H1 (cell line): Measurements from ENCODE around the gene OR51V1. TPM values are rescaled to one million over a fixed set of nuclear protein-coding genes. Genes with fewer than 3 reads are reported as not detected.

ENCODE experiments used
- CTCF ChIA-PET: fragments of 300-600 bp; sonication (Branson Sonifier 250); formaldehyde crosslinking; loops from one replicate; lab custom pipeline; 2021; ENCODE audit not compliant: partially characterized antibody; lab: Charles Lee
- POLR2A ChIA-PET: fragments of 300-600 bp; sonication (Branson Sonifier 250); formaldehyde crosslinking; loops from one replicate; lab custom pipeline; 2021; ENCODE audit warnings: inconsistent platforms; ENCODE audit not compliant: partially characterized antibody; lab: Charles Lee
- DNase-seq, 2 experiments: peaks; one replicate each; pipeline versions ENCODE4 v3.0.0 to v3.0.0-alpha.2; 2010 to 2022; ENCODE audit warnings: low spot score in 2 of 2, low read depth in 1 of 2, mixed read lengths in 1 of 2
- FAIRE-seq: peaks from 2 replicates; lab custom pipeline; 2011; peaks lifted over from hg19 to GRCh38; lab: Jason Lieb, UNC
- H2AFZ ChIP-seq: 2 replicates; pipeline ENCODE4 v1.8.1; 2012; ENCODE audit warnings: low read length, inconsistent platforms
- H2AK5ac ChIP-seq: 2 replicates; pipeline ENCODE4 v1.6.1; 2013; ENCODE audit warnings: low read depth, low read length
- H2BK120ac ChIP-seq: replicated peaks from 2 replicates; pipeline ENCODE3; 2013; ENCODE audit warnings: low read depth, low read length, inconsistent platforms
- H2BK12ac ChIP-seq: 2 replicates; pipeline ENCODE4 v1.6.1; 2013; ENCODE audit warnings: low read depth, low read length
- H2BK15ac ChIP-seq: 2 replicates; pipeline ENCODE4 v1.6.1; 2013; ENCODE audit warnings: low read length
- H2BK20ac ChIP-seq: 2 replicates; pipeline ENCODE4 v1.6.1; 2013; ENCODE audit warnings: low read length
- H2BK5ac ChIP-seq: 2 replicates; pipeline ENCODE4 v1.6.1; 2013; ENCODE audit warnings: low read depth, low read length
- H3K14ac ChIP-seq: 2 replicates; pipeline ENCODE4 v1.6.1; 2013; ENCODE audit warnings: inconsistent platforms; ENCODE audit not compliant: insufficient read length
- H3K18ac ChIP-seq: 2 replicates; pipeline ENCODE4 v1.6.1; 2013; ENCODE audit warnings: low read length; ENCODE audit errors: extremely low read depth
- H3K23ac ChIP-seq: 2 replicates; pipeline ENCODE4 v1.6.1; 2013; ENCODE audit warnings: inconsistent platforms; ENCODE audit not compliant: insufficient read length
- H3K23me2 ChIP-seq: 2 replicates; pipeline ENCODE4 v1.6.1; 2013; ENCODE audit warnings: low read depth, low read length
- H3K27ac ChIP-seq: 2 replicates; pipeline ENCODE4 v1.6.1; 2011; ENCODE audit warnings: low read depth, low read length, inconsistent platforms
- H3K27me3 ChIP-seq, 4 experiments: replicated peaks in 1 of 4; 1 replicate in 1 of 4; 2 replicates in 3 of 4; pipeline versions ENCODE4 v1.6.1 to v1.8.1; 2011 to 2013; ENCODE audit warnings: low read length in 3 of 4, mild to moderate bottlenecking in 3 of 4, inconsistent platforms in 2 of 4, mixed read lengths in 2 of 4, moderate library complexity in 1 of 4; ENCODE audit not compliant: control insufficient read depth in 3 of 4, insufficient read depth in 3 of 4; ENCODE audit errors: extremely low read depth in 1 of 4
- H3K36me3 ChIP-seq, 4 experiments: 2 replicates each; pipeline versions ENCODE4 v1.6.1 to v1.8.1; 2011 to 2013; ENCODE audit warnings: mild to moderate bottlenecking in 4 of 4, low read length in 3 of 4, moderate library complexity in 2 of 4, control low read depth in 1 of 4, inconsistent platforms in 1 of 4; ENCODE audit not compliant: insufficient read depth in 4 of 4, control insufficient read depth in 2 of 4
- H3K4ac ChIP-seq: replicated peaks from 2 replicates; pipeline ENCODE3; 2013; ENCODE audit warnings: low read length, low read depth, mixed read lengths, inconsistent platforms; ENCODE audit not compliant: insufficient read length
- H3K4me1 ChIP-seq, 4 experiments: replicated peaks in 1 of 4; 1 replicate in 1 of 4; 2 replicates in 3 of 4; pipeline versions ENCODE4 v1.6.1 to v1.8.1; 2011 to 2013; ENCODE audit warnings: low read length in 3 of 4, inconsistent platforms in 2 of 4, mixed read lengths in 1 of 4; ENCODE audit not compliant: insufficient read depth in 4 of 4, control insufficient read depth in 3 of 4
- H3K4me2 ChIP-seq, 2 experiments: 2 replicates each; pipeline versions ENCODE4 v1.6.1 to v1.8.1; 2011 to 2013; ENCODE audit warnings: low read depth in 2 of 2, low read length in 2 of 2, control low read depth in 1 of 2, inconsistent platforms in 1 of 2, mild to moderate bottlenecking in 1 of 2; ENCODE audit not compliant: insufficient read depth in 1 of 2
- H3K4me3 ChIP-seq, 4 experiments: fragments of 200-600, 300-600 bp in 1 of 4; sonication (generic), shearing (Covaris generic), sonication (Bioruptor Twin) in 1 of 4; 2 replicates each; pipeline versions ENCODE4 v1.5.1 to v1.8.1; 2011 to 2016; ENCODE audit warnings: low read length in 4 of 4, low read depth in 3 of 4, control low read depth in 2 of 4, inconsistent platforms in 2 of 4, mild to moderate bottlenecking in 2 of 4, mixed read lengths in 1 of 4, moderate library complexity in 1 of 4; ENCODE audit not compliant: insufficient read depth in 2 of 4; ENCODE audit errors: extremely low read depth in 1 of 4
- H3K56ac ChIP-seq: replicated peaks from 2 replicates; pipeline ENCODE3; 2013; ENCODE audit warnings: low read depth, mild to moderate bottlenecking, mixed read lengths, low read length, inconsistent platforms; ENCODE audit not compliant: insufficient read length
- H3K79me1 ChIP-seq: 2 replicates; pipeline ENCODE4 v1.6.1; 2013; ENCODE audit warnings: low read depth, low read length, control low read depth
- H3K79me2 ChIP-seq, 2 experiments: 2 replicates each; pipeline versions ENCODE4 v1.6.1 to v1.8.1; 2012 to 2013; ENCODE audit warnings: low read length in 2 of 2, mild to moderate bottlenecking in 2 of 2, inconsistent platforms in 1 of 2; ENCODE audit not compliant: insufficient read depth in 2 of 2, control insufficient read depth in 1 of 2
- H3K9ac ChIP-seq, 4 experiments: replicated peaks in 1 of 4; 1 replicate in 1 of 4; 2 replicates in 3 of 4; pipeline versions ENCODE4 v1.6.1 to v1.8.1; 2011 to 2013; ENCODE audit warnings: low read depth in 3 of 4, low read length in 3 of 4, control low read depth in 2 of 4, mild to moderate bottlenecking in 2 of 4, moderate library complexity in 2 of 4, inconsistent platforms in 1 of 4; ENCODE audit errors: extremely low read depth in 1 of 4
- H3K9me3 ChIP-seq, 2 experiments: 2 replicates each; pipeline versions ENCODE4 v1.6.1 to v1.8.1; 2012 to 2013; ENCODE audit warnings: mild to moderate bottlenecking in 2 of 2, moderate library complexity in 2 of 2, control low read depth in 1 of 2, inconsistent platforms in 1 of 2, low read depth in 1 of 2, low read length in 1 of 2, mixed read lengths in 1 of 2; ENCODE audit not compliant: insufficient read depth in 2 of 2
- H4K20me1 ChIP-seq, 2 experiments: replicated peaks in 1 of 2; 2 replicates each; pipeline versions ENCODE3 to v1.8.1; 2011 to 2013; ENCODE audit warnings: inconsistent platforms in 2 of 2, low read length in 2 of 2, mild to moderate bottlenecking in 1 of 2; ENCODE audit not compliant: insufficient read depth in 2 of 2, control insufficient read depth in 1 of 2
- H4K5ac ChIP-seq: 2 replicates; pipeline ENCODE4 v1.6.1; 2013; ENCODE audit warnings: low read length, low read depth, mixed read lengths, inconsistent platforms; ENCODE audit not compliant: insufficient read length
- H4K8ac ChIP-seq: 2 replicates; pipeline ENCODE4 v1.8.0; 2013; ENCODE audit warnings: mild to moderate bottlenecking, moderate library complexity, low read length, inconsistent platforms; ENCODE audit not compliant: insufficient read depth; ENCODE audit errors: extremely low read depth
- H4K91ac ChIP-seq: replicated peaks from 2 replicates; pipeline ENCODE3; 2013; ENCODE audit warnings: low read length, mixed read lengths, inconsistent platforms; ENCODE audit not compliant: insufficient read length
- CEBPB ChIP-seq: IDR thresholded peaks from 2 replicates; pipeline ENCODE4 v1.6.1; 2012; ENCODE audit warnings: low read depth, low read length
- NRF1 ChIP-seq: IDR thresholded peaks from 2 replicates; pipeline ENCODE4 v1.6.1; 2011; ENCODE audit warnings: mild to moderate bottlenecking, low read depth, low read length, improper control_type of control experiment
- POU5F1 ChIP-seq: IDR thresholded peaks from 2 replicates; pipeline ENCODE4 v1.6.1; 2011; ENCODE audit warnings: low read depth, mild to moderate bottlenecking, low read length, moderate library complexity
- SAP30 ChIP-seq: fragments of 300-600 bp; sonication (generic); IDR thresholded peaks from 2 replicates; pipeline ENCODE4 v1.7.1; 2012; ENCODE audit warnings: low read length, moderate library complexity, mild to moderate bottlenecking, inconsistent platforms; ENCODE audit not compliant: insufficient read depth, insufficient replicate concordance
- SIN3A ChIP-seq, 2 experiments: IDR thresholded peaks in 1 of 2; conservative IDR thresholded peaks in 1 of 2; 2 replicates each; pipeline ENCODE4 v1.6.1; 2011 to 2012; ENCODE audit warnings: low read length in 2 of 2, improper control_type of control experiment in 1 of 2, low read depth in 1 of 2, mild to moderate bottlenecking in 1 of 2
- WGBS, 2 experiments: shearing (Covaris generic) in 1 of 2; methylation state at CpG; one replicate each; pipeline versions ENCODE4 v1.1.6 to v1.1.7; 2013 to 2015; ENCODE audit warnings: low lambda C conversion rate in 2 of 2, mixed read lengths in 2 of 2, inconsistent platforms in 1 of 2, low coverage in 1 of 2, missing lambda C conversion rate in 1 of 2; ENCODE audit not compliant: insufficient replicate concordance in 2 of 2, insufficient coverage in 1 of 2, insufficient read length in 1 of 2; ENCODE audit errors: extremely low coverage in 1 of 2, missing lambda C conversion rate in 1 of 2; 5-methylcytosine and 5-hydroxymethylcytosine counted together
- polyA plus RNA-seq, 7 experiments: library from polyadenylated mRNA; depleted of rRNA in 3 of 7; stranded (reverse) in 5 of 7; unstranded in 2 of 7; fragments of >200 nt in 5 of 7; fragments of 200-250 nt in 2 of 7; gene quantifications; 1 replicate in 5 of 7; 2 replicates in 1 of 7; 4 replicates in 1 of 7; pipeline versions ENCODE4 v1.2.1 to v1.2.3, GENCODE V29; 2011 to 2013; ENCODE audit warnings: missing spikeins in 2 of 7, mixed read lengths in 2 of 7
- total RNA-seq: library from RNA; stranded (reverse); fragmentation: NEBNext Ultra II Directional; extraction: Animal tissue kit (Norgen Biotek cat#: 25700); gene quantifications from 2 replicates; pipeline ENCODE4 v1.2.1, GENCODE V29; 2021

Gene OR51V1
- total and polyA plus RNA-seq, 2 of the 8 experiments (the other 6 are each of a cell fraction or from before 2014, with no cell fraction given), result not detected

- H4K20me1 ChIP-seq, result no peaks in the 10 kb centered on the region
- no peak overlapping the region for H3K23ac ChIP-seq
- H4K8ac ChIP-seq, result no peak overlapping the region
- H3K9me3 ChIP-seq, result peaks cover 0 to 3% of the 10 kb centered on the region in 2 experiments; a peak in 1 of 4 replicates
- POLR2A ChIA-PET, result no interaction called here
- CTCF ChIA-PET, result no interaction called here
- no peak overlapping the region for H3K56ac ChIP-seq
- H4K91ac ChIP-seq, result no peak overlapping the region
- no peak overlapping the region for H2BK20ac ChIP-seq
- H3K14ac ChIP-seq, result no peak overlapping the region
- H2BK12ac ChIP-seq, result no peak overlapping the region
- FAIRE-seq (no peak), DNase-seq (no peak)
- H3K36me3 ChIP-seq, result no peaks in the 10 kb centered on the region
- H2AK5ac ChIP-seq, result no peak overlapping the region
- H2BK15ac ChIP-seq, result no peak overlapping the region
- no peak overlapping the region for H3K4me2 ChIP-seq
- TF ChIP-seq NRF1, result no peak
- TF ChIP-seq SIN3A (conservative IDR thresholded peaks at IDR 0.05 in 1 of 2, IDR thresholded peaks at IDR 0.05 in 1 of 2; ENCODE audit: low read depth in 1 of 2, low read length in 2 of 2), result no peak
- TF ChIP-seq SAP30, result no peak
- peak; percentile 24; the same call in 1 of the 2 replicates for TF ChIP-seq CEBPB
- no peak for TF ChIP-seq POU5F1
- no peaks in the 10 kb centered on the region for H3K79me2 ChIP-seq
- H2AFZ ChIP-seq, result 0 out of 2 replicates have a peak overlapping the region, but pooled peaks have one; percentile 0
- WGBS, 2 experiments, result 76% methylated on average over 3 of the region's 3 CpGs; no CpG with 5 or more reads in 1 of the 2 experiments
- no peak overlapping the region for H3K4me3 ChIP-seq
- H3K4me1 ChIP-seq, result peaks cover 0 to 3% (median 0%) of the 10 kb centered on the region in 4 experiments; a peak in 1 of 7 replicates
- no peaks in the 10 kb centered on the region for H3K27me3 ChIP-seq
- H3K27ac ChIP-seq, result no peak overlapping the region
- no peak overlapping the region for H4K5ac ChIP-seq
- no peak overlapping the region for H3K9ac ChIP-seq
- H3K23me2 ChIP-seq, result no peaks in the 10 kb centered on the region
- no peak overlapping the region for H3K18ac ChIP-seq
- no peak overlapping the region for H2BK120ac ChIP-seq
- H3K4ac ChIP-seq, result no peak overlapping the region
- no peaks in the 10 kb centered on the region for H3K79me1 ChIP-seq
- H2BK5ac ChIP-seq, result no peak overlapping the region
These were observed 3.8 kb downstream of the OR51V1 start for GRCh38 chr11:5196731-5197130.
